Activated CD4-positive, alpha-beta T cell treated with anti-CD3 and anti-CD28 coated beads for 36 hours (primary cell): ENCODE measurements around the gene RER1. TPM values are rescaled to one million over a fixed set of nuclear protein-coding genes. Genes with fewer than 3 reads are reported as not detected.
A peak's percentile ranks its signal among the peaks of the same experiment; 100 is the strongest.

Experiments used
- ATAC-seq: fragments of 200-7000 bp; cut with Tn5 transposase; one replicate; pipeline ENCODE4 v1.10.0; 2021; ENCODE audit warnings: mild to moderate bottlenecking, moderate library complexity
- CTCF ChIA-PET: fragments of 350-600 bp; sonication (Branson Sonifier 250); formaldehyde crosslinking; loops from one replicate; lab custom pipeline; 2021; ENCODE audit warnings: antibody characterized with exemption; lab: Charles Lee
- POLR2A ChIA-PET: fragments of 350-600 bp; sonication (Branson Sonifier 250); formaldehyde crosslinking; loops from one replicate; lab custom pipeline; 2021; ENCODE audit warnings: antibody characterized with exemption, inconsistent platforms; lab: Charles Lee
- DNase-seq: peaks from one replicate; pipeline ENCODE4 v3.0.0-alpha.2; 2020
- H3K27ac Mint-ChIP-seq: one replicate; pipeline ENCODE4 v1.8.0; 2021; ENCODE audit warnings: mixed read lengths
- H3K27me3 Mint-ChIP-seq: one replicate; pipeline ENCODE4 v1.8.0; 2021; ENCODE audit warnings: mixed read lengths
- H3K36me3 Mint-ChIP-seq: one replicate; pipeline ENCODE4 v1.8.0; 2021; ENCODE audit warnings: low read depth, mixed read lengths
- H3K4me1 Mint-ChIP-seq: one replicate; pipeline ENCODE4 v1.8.0; 2021; ENCODE audit warnings: mixed read lengths
- H3K4me3 Mint-ChIP-seq: one replicate; pipeline ENCODE4 v1.8.0; 2021; ENCODE audit warnings: mild to moderate bottlenecking, moderate library complexity, mixed read lengths
- H3K9me3 Mint-ChIP-seq: one replicate; pipeline ENCODE4 v1.8.0; 2021; ENCODE audit warnings: low read depth, mixed read lengths
- intact Hi-C, 2 experiments: fragments of 100-400 bp; cut with DNase I in 1 of 2; cut with micrococcal nuclease in 1 of 2; formaldehyde crosslinking; loops; one replicate each; pipeline versions ENCODE4 v1.14.2 to v1.15.1; 2022 to 2024; cut with DNase I, micrococcal nuclease
- total RNA-seq, 2 experiments: library from RNA; stranded (reverse); gene quantifications; one replicate each; pipeline ENCODE4 v1.2.3, GENCODE V29; 2021

Gene RER1
- total RNA-seq, 2 experiments from 2014 or later: 146 to 152 TPM

DNA sequence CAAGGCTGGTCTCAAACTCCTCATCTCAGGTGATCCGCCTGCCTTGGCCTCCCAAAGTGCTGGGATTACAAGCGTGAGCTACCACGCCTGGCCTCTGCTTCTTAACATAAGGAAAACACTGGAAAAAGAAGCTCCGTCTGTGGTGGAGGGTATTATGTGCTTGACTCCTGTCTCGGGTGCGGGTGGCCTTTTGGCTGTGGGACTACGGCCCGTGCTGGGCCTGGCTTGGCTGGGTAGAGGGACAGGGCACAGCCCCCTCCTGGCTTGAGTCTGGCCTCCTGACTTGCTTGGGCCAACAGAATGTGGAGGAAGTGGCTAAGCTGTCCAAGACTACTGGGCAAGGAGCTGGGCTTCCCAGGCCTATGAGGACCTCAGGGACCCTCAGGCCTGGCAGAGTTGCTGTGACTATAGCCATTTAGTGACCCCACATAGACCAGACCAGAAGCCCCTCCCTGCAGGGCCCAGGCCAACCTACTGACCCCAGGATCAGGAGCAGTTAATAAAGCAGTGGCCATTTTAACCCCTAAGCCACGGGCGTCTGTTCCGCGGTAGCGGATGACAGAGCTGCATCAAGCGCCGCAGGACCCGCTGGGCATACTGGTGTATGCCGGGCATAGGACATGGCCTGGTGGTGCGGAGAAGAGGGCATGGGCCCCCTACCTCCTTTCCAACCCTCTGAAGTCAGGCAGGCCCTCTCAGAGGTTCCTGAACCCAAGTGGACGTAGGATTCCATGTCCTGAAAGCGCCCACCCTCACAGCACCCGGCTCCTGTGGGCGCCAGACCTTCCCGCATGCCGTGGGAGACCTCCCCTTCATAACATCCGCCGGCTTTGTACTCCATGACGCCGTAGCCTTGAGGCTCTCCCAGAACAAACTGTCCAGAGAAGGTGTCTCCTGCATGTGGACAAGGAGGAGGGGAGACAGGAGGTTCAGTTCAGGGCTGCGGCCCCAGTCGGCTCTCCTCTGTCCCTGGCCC lies 4.7 kb upstream of the RER1 start:
- Mint-ChIP-seq H3K4me1 (peaks cover 10% of the 10 kb centered on the region), H3K27me3 (no peaks in the 10 kb centered on the region), H3K4me3 (no peak overlapping the region), H3K36me3 (no peaks in the 10 kb centered on the region), H3K27ac (no peak overlapping the region), H3K9me3 (no peaks in the 10 kb centered on the region)
- ChIA-PET CTCF (interaction anchor here (0.9 to 1.2 kb wide), 2 partner anchors 9 to 19 kb away, joined by 3 read pairs; no protein-coding TSS in a partner anchor), POLR2A (no interaction called here)
- no peak for ATAC-seq
- intact Hi-C loops: no loop called here
- DNase-seq: no peak

DNA sequence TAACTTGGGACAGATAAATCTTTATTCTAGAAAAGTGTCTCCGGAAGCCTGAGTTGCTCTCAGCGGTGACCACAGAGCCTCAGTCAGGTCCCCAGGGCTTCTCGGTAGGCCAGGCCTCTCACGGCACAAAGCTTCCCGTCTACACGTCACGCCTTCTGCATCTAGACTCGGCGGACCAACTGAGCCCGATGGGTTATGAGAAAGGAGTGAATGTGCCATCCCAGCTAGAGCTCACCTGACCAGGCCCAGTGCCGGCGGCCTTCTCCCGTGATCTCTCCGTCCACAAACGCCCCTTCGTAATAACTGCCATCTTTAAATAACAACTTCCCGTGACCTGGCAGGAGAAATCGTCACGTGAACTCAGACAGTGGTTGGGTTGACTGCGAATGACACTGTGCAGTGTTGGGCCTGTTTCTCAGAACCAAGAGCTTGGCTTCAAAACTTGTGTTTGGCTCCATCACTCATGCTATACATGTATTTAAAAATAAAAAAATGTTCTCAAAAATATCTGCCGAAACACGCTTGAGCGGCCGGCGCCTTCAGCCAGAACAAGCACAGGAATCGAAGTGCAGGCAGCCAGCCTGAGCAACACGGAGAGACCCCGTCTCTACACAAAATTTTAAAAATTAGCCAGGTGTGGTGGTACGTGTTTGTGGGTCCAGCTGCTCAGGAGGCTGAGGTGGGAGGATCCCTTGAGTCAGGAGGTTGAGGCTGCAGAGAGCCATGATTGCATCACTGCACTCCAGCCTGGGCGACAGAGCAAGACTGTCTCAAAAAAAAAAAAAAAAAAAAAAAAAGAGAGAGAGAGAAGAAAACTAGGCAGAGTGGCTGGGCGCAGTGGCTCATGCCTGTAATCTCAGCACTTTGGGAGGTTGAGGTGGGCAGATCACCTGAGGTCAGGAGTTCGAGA lies 3.4 kb upstream of the RER1 start:
- intact Hi-C loops: no loop called here

DNA sequence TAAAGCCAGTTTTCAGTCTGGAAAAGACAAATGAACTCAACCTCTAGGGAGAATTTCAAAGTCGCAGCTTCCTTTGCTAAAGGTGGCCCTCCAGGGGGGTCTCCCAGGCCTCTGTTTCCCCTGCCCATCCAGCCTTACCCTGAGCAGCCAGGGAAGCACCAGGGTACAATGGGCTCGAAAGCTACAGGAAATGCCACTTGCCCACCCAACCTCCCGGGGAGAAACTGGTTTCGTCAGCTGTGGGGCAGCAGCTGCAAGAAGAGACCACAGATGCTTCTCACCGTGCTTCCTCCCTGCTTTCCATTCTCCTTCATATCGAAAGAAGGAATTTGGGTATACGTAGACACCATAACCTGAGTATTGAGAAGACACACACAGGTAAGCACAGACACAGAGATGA lies 2.0 kb upstream of the RER1 start:
- Mint-ChIP-seq H3K9me3 (no peaks in the 10 kb centered on the region), H3K27ac (no peak overlapping the region), H3K4me3 (peak overlapping the region; percentile 77), H3K36me3 (peaks cover 17% of the 10 kb centered on the region), H3K4me1 (peaks cover 35% of the 10 kb centered on the region), H3K27me3 (no peaks in the 10 kb centered on the region)
- ATAC-seq (no peak), DNase-seq (no peak)
- POLR2A ChIA-PET: no interaction called here
- CTCF ChIA-PET: interaction anchor here (0.7 to 4.5 kb wide), 2 partner anchors 70 to 194 kb away, joined by 3 to 26 read pairs; partner anchors contain the start of gene FAAP20
- intact Hi-C loops: loop anchor here in 1 of 2 experiments (5.0 kb wide), 1 partner anchor 1468 kb away; the partner anchor contains the start of genes CEP104 and DFFB

More for the DNA sequence above, 3.4 kb upstream of the RER1 start:
- Mint-ChIP-seq H3K27me3 (no peaks in the 10 kb centered on the region), H3K4me1 (peaks cover 21% of the 10 kb centered on the region), H3K4me3 (no peak overlapping the region), H3K36me3 (peaks cover 10% of the 10 kb centered on the region), H3K27ac (no peak overlapping the region), H3K9me3 (no peaks in the 10 kb centered on the region)
- DNase-seq (no peak), ATAC-seq (no peak)
- ChIA-PET CTCF (interaction anchor here (0.6 to 1.2 kb wide), 5 partner anchors 10 to 344 kb away, joined by 3 to 7 read pairs (median 3); partner anchors contain the start of gene FAAP20), POLR2A (no interaction called here)

DNA sequence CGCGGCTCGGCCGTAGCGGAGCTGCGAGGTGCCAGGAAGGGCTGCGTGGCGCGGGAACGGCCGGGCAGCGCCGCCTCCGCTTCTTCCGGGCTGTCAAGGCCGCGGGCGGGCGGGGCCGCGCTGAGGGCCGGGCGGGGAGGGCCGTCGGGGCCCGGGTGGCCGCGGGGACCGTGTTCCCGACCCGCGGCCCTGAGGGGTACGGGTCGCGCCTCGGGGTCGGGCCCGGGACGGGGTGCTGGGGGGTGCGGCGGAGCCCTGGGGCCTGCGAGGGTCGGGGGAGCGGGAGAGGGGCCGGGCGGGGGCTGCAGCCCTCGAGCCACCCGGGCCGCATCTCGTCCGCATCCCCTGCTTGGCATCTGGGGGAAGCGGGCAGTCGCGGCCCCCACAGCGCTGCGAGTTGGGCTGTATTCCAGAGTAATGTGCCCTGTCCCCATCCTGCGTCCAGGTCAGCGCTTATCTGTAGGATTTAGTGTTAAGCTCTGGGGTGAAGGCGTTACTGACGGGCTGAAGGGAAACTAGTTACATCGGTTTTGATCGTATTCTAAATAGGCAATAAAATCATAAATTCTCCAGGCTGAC lies 379 bp downstream of the RER1 start:
- intact Hi-C loops: loop anchor here in 1 of 2 experiments (1.0 to 5.0 kb wide), 17 partner anchors 21 to 1465 kb away; partner anchors contain the start of genes CEP104, DFFB, MIB2 and PANK4

GRCh38 chr1:2392686-2393085 lies 1.0 kb downstream of the RER1 start:
- peak overlapping the region; percentile 76 for H3K27ac Mint-ChIP-seq
- ATAC-seq: no peak
- H3K27me3 Mint-ChIP-seq: no peaks in the 10 kb centered on the region
- peaks cover 35% of the 10 kb centered on the region for H3K36me3 Mint-ChIP-seq
- intact Hi-C loops: loop anchor here in 1 of 2 experiments (5.0 kb wide), 1 partner anchor 1465 kb away; the partner anchor contains the start of genes CEP104 and DFFB
- H3K9me3 Mint-ChIP-seq: no peaks in the 10 kb centered on the region
- ChIA-PET CTCF (interaction anchor here (1.3 to 4.5 kb wide), 2 partner anchors 11 to 197 kb away, joined by 7 to 26 read pairs; partner anchors contain the start of gene FAAP20), POLR2A (no interaction called here)
- H3K4me3 Mint-ChIP-seq: peak overlapping the region; percentile 89
- no peak for DNase-seq
- peaks cover 40% of the 10 kb centered on the region for H3K4me1 Mint-ChIP-seq

More for the DNA sequence above, 379 bp downstream of the RER1 start:
- peak; percentile 19 for DNase-seq
- Mint-ChIP-seq H3K4me1 (peaks cover 40% of the 10 kb centered on the region), H3K27ac (peak overlapping the region; percentile 76), H3K36me3 (peaks cover 32% of the 10 kb centered on the region), H3K4me3 (peak overlapping the region; percentile 89), H3K27me3 (no peaks in the 10 kb centered on the region), H3K9me3 (no peaks in the 10 kb centered on the region)
- ChIA-PET CTCF (interaction anchor here (0.8 to 4.5 kb wide), 8 partner anchors 10 to 259 kb away, joined by 3 to 26 read pairs (median 5); partner anchors contain the start of gene FAAP20), POLR2A (interaction anchor here (0.6 to 1.2 kb wide), 5 partner anchors 134 to 306 kb away, joined by 3 to 6 read pairs (median 4); partner anchors contain the start of gene PANK4)
- ATAC-seq: peak; percentile 9

DNA sequence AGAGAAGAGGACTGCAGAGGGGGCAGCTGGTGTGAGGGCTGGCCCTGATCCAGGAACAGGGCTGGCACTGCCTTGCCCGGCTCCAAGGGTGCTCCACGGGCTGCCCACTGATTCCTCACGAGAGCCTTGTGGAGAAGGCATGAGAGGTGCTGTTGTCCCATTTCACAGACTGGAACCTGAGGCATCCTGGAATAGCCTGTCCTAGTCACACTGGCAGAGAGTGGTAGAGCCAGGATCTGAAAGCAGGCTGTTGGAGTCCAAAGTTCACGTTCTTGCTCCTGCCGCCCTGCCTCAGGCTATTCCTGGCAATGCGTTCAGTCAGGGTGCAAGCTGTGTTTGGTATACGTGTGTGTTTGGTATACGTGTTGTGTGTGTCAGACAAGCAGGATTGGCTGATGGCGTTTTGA lies 1.8 kb downstream of the RER1 start:
- DNase-seq (no peak), ATAC-seq (no peak)
- H3K9me3 Mint-ChIP-seq: no peaks in the 10 kb centered on the region
- POLR2A ChIA-PET: no interaction called here
- CTCF ChIA-PET: interaction anchor here (0.7 to 4.5 kb wide), 3 partner anchors 12 to 198 kb away, joined by 3 to 26 read pairs (median 7); partner anchors contain the start of gene FAAP20
- H3K27me3 Mint-ChIP-seq: no peaks in the 10 kb centered on the region
- peak overlapping the region; percentile 89 for H3K4me3 Mint-ChIP-seq
- H3K36me3 Mint-ChIP-seq: peaks cover 35% of the 10 kb centered on the region
- peaks cover 40% of the 10 kb centered on the region for H3K4me1 Mint-ChIP-seq
- H3K27ac Mint-ChIP-seq: peak overlapping the region; percentile 76
- intact Hi-C loops: loop anchor here in 1 of 2 experiments (5.0 kb wide), 1 partner anchor 1464 kb away; the partner anchor contains the start of genes CEP104 and DFFB

GRCh38 chr1:2394220-2394619 lies 2.6 kb downstream of the RER1 start:
- H3K4me3 Mint-ChIP-seq: peak overlapping the region; percentile 19
- POLR2A ChIA-PET: no interaction called here
- H3K27me3 Mint-ChIP-seq: no peaks in the 10 kb centered on the region
- H3K9me3 Mint-ChIP-seq: no peaks in the 10 kb centered on the region
- DNase-seq (no peak), ATAC-seq (no peak)
- intact Hi-C loops: loop anchor here in 1 of 2 experiments (5.0 kb wide), 1 partner anchor 1463 kb away; the partner anchor contains the start of genes CEP104 and DFFB
- H3K27ac Mint-ChIP-seq: peak overlapping the region; percentile 25
- CTCF ChIA-PET: interaction anchor here (0.7 kb wide), 1 partner anchor 103 kb away, joined by 3 read pairs; no protein-coding TSS in a partner anchor
- peaks cover 40% of the 10 kb centered on the region for H3K4me1 Mint-ChIP-seq
- peaks cover 42% of the 10 kb centered on the region for H3K36me3 Mint-ChIP-seq

DNA sequence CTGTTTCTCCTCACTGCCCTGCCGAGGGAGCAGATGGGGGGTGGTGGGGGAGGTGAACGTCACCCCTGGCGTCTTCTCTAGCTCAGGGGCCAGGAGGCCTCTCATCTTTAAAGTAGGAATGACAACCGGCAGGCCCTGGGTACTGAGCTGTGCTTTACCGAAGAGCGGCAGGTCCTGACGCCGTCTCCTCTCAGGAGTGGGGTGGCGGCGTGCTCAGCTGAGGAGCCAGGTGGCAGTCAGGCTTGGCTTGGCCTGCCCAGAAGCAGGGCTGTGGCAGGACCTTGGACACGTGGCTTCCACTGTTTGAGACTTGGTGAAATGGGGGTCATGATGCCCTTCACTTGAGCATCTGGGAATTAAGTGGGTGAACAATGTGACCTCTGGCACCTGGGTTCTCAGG lies 3.1 kb downstream of the RER1 start:
- peaks cover 39% of the 10 kb centered on the region for H3K4me1 Mint-ChIP-seq
- ATAC-seq: no peak
- intact Hi-C loops: loop anchor here in 1 of 2 experiments (5.0 kb wide), 1 partner anchor 1463 kb away; the partner anchor contains the start of genes CEP104 and DFFB
- no peaks in the 10 kb centered on the region for H3K27me3 Mint-ChIP-seq
- peaks cover 45% of the 10 kb centered on the region for H3K36me3 Mint-ChIP-seq
- peak overlapping the region; percentile 13 for H3K27ac Mint-ChIP-seq
- POLR2A ChIA-PET: no interaction called here
- no peak for DNase-seq
- H3K4me3 Mint-ChIP-seq: no peak overlapping the region
- H3K9me3 Mint-ChIP-seq: no peaks in the 10 kb centered on the region
- CTCF ChIA-PET: no interaction called here

DNA sequence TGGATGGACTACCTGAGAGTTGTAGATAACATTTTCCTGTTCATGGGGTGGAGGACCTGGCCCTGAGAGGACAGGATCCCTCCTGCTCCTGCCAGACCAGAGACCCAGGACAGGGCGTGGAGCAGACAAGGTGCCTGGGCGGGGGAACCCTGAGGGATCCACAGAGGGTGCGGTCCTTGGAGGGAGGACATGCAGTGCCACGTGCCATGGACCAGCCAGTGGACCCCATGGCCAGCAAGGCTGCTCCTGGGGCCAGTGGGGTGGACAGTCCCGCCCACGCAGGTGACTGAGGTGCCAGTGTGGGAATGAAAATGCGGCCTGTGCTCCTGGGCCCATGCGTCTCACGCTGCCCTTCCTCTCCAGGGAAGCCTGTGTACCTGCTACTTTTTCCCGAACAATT lies 3.6 kb downstream of the RER1 start:
- DNase-seq (no peak), ATAC-seq (no peak)
- H3K27ac Mint-ChIP-seq: no peak overlapping the region
- H3K36me3 Mint-ChIP-seq: peaks cover 48% of the 10 kb centered on the region
- H3K9me3 Mint-ChIP-seq: no peaks in the 10 kb centered on the region
- no peak overlapping the region for H3K4me3 Mint-ChIP-seq
- ChIA-PET POLR2A (no interaction called here), CTCF (no interaction called here)
- no peaks in the 10 kb centered on the region for H3K27me3 Mint-ChIP-seq
- intact Hi-C loops: no loop called here
- peaks cover 36% of the 10 kb centered on the region for H3K4me1 Mint-ChIP-seq

DNA sequence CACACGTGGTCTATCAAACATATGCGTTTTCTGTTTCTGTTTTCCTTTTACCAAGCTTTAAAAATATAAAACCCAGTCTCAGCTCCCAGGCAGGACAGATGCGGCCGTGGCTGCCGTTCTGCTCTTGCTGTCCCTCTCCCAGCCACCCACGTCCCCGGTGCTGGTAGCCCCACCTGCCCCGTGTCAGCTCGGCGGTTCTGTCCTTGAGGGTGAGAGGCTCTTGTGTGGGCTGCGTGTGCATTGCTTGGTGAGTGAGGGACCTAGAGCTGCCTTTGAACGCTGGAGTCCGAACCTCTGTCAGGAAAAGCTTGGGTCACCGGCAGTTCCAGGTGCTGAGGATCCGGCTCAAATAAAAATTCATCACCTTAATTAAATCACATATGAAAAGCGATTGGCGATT lies 4.4 kb downstream of the RER1 start:
- Mint-ChIP-seq H3K4me1 (peaks cover 35% of the 10 kb centered on the region), H3K4me3 (no peak overlapping the region), H3K36me3 (peaks cover 54% of the 10 kb centered on the region), H3K27ac (no peak overlapping the region), H3K27me3 (no peaks in the 10 kb centered on the region), H3K9me3 (no peaks in the 10 kb centered on the region)
- no peak for DNase-seq
- POLR2A ChIA-PET: no interaction called here
- CTCF ChIA-PET: interaction anchor here (0.6 to 1.0 kb wide), 2 partner anchors 14 to 398 kb away, joined by 3 to 5 read pairs; no protein-coding TSS in a partner anchor
- no peak for ATAC-seq
- intact Hi-C loops: no loop called here
